HG03135 (cell line): Measurements from ENCODE around the gene CPED1.
"Not testable (repeated sequence)": the region's sequence is repeated elsewhere in the genome, so short reads cannot be mapped to it uniquely, and the experiment has no call there.

ENCODE experiments used
- ATAC-seq: cut with Tn5 transposase; IDR thresholded peaks from one replicate; pipeline ENCODE4 v1.9.1; 2021; ENCODE audit warnings: mild to moderate bottlenecking, moderate library complexity; ENCODE audit not compliant: unreplicated experiment

Gene CPED1

DNA sequence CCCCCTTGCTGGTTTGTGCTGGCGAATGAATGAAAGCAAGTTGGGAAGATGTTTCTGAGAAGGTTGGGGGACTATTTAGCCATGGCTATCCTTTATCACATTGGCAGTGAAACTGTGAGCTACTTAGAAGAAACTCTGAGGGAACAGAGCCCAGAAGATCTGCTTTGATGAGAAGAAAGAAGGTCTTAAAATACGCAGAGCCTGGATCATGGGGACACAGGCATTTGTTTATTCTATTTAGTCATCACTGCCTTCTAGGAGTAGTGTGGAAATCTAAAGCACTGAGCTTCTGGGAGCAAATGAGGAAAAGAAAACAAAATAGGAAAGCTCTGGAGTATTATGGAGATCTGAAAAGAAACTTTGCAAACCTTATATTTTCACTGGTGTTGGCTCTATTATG is 28.5 kb downstream of the CPED1 start:
- no peak for ATAC-seq

- no peak for ATAC-seq
Observed at GRCh38 chr7:121017586-121017985, 29.1 kb downstream of the CPED1 start.

DNA sequence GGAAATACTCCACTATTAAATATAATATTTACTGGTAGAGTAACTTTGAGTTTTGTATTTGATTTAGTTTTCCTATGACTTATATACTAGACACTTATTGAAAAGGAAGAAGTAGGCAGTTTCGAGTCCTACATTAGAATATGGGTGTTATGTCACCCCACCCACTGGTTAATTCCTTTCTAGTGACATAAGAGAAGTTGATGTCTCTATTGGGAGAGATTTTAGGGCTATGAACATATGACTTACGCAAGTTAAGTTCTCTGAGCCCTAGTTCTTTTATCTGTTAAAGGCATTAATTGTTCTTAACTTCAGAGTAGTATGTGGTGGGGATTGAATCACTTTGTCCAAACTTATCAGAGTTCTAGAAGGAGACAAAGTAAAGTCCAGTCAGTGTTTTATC is 30.5 kb downstream of the CPED1 start:
- no peak for ATAC-seq

DNA sequence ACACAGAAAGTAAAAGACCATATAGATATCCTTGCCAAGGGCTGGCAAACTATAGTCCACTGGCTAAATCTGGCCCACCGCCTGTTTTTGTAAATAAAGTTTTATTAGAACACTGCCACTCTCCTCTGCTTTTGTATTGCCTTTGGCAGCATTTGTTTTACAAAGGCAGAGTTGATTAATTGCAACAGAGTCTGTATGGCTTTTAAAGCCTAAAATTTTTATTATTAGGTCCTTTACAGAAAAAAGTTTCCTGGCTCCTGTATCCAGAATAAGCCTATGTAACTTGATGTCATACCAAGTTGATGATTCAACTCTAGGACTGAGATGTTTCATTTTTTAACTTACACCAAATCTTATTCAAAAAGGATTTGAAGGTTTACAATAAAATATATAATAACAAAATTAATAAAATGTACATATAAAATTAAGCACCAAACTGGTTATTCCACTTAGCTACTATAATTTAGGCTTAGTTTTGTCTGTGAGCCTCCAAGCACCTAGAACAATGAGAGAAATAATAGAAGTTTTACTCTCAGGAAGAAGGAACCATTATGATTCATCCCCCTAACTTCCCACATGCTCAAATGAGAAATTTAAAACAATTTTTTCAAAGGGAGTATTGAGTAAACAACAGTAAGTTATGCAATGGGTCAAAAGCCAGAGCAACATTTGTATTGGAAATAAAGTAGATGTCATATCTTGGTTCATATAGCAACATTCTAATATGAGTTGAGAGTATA is 31.9 kb downstream of the CPED1 start:
- no peak for ATAC-seq

DNA sequence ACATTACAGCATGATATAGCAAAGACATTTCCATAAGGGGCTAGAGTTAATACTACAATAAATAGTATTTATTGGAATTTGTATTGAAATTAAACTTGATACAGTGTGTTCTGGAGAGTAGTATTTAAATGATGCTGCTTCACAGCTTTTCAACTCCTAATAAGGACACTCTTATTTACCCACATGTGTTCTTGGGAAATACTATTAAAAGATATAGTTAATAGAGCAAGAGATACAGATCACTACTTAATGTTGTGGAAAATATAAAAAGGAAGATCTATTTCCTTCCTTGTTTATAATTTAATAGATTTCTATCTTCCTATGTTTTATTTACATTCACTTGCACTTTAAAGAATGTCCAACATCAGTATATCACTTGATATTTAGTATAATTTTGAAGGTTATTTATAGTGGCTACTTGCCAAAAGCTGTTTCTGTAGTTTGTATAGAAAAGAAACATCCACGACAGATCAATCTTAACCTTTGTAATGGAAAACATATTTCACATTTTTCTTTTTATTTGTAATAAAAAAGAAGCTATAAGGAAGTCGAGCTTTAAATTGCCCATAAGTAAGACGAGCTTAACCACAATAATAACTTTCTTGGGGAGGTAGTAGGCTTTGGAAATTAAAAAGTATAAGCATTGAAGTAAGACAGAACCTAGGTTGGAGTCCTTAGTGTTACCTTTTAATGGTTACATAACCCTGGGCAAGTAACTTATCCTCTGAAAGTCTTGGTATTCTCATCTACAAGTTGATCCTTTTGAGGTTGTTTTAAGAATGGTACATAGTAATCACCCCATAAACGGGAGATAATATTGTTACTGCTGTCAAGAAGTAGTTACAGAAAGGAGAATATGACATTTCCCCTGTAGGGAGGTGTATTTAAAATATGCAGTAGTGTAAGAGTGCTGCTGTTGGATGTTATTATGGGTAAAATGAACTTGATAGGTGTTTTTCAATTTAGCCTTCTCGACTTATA is 32.8 kb downstream of the CPED1 start:
- no peak for ATAC-seq

- no peak for ATAC-seq
Observed at GRCh38 chr7:121023194-121023593, 34.7 kb downstream of the CPED1 start.

- ATAC-seq, result no peak
Observed at GRCh38 chr7:121023683-121024511, 35.4 kb downstream of the CPED1 start.

DNA sequence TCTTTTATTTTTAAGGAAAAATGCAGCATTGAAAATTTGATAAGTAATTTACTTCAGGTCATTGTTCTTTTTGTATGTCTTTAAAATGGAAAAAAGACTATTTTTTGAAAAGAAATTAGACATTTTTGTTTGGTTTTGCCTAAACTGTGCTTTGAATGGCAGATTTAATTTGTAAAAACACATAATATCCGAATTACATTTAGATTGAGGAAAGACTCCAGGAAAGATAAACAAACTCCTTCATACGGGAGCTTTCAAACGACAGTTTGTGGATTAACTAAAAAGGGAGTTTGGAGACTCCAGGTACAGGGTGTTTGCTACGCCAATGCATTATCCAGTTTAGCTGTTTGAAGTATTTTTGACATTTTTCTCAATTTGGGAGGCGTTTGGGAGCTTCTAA is 36.1 kb downstream of the CPED1 start:
- no peak for ATAC-seq

- ATAC-seq, result no peak
Observed at GRCh38 chr7:121026159-121026558, 37.6 kb downstream of the CPED1 start.

GRCh38 chr7:121026577-121027111 is 38.1 kb downstream of the CPED1 start:
- no peak for ATAC-seq

DNA sequence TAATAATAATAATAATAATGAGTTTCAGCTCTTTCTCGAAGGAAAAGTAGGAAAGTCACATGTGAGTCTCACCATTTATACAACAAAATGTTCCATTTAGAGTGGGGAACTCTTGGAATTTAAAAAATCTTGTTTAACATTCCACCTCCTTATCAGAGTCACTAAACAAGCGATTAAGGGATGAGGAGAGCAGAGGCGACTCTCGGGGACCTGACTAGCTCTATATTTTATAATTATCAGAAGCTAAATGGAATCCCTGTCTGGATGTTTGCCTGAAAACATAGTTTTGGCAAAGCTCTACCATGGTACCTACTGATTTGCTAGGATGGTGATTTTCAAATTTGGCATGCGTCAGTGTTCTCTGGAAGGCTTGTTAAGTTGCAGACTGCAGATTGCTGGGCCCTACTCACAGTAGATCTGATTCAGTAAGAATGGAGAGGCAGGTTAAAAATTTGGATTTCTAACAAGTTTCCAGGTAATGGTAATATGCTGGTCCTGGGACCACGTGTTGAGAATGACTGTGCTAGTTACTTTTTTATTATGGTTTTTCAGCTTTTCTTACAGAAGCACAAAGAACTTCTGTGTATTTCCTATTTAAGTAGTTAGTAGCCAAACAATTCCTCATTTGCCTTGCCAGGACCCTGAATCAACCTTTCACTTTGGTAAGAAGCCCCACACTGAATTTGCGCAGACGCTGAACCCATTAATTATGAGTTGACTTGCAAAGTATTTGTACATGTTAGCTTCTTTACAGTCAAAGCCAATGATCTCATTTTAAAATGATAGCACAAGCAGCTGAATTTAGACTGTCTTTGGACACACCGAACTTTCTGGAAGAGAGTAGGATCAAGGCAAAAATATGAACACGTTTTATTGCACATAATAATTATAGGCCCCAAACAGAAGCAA is 39.5 kb downstream of the CPED1 start:
- no peak for ATAC-seq

DNA sequence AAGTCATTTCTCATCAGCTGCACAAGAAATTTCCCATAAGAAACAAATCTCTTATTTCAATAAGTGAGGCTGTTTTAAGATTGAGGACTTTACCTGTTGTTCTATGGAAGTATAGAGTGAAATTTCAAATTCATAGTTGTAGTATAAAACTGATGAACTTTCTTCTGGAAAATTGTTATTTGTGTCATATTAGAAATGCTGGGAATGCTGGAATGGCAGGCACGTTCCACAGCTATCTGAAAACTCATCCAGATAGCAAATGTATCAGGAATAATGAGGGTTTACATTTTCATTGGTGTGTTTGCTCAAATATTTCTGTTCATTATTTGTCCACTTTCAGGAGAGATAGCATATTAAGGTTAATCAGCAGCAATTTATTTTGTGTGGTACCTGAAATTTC is 40.8 kb downstream of the CPED1 start:
- no peak for ATAC-seq

- ATAC-seq, result no peak
Observed at GRCh38 chr7:121030308-121030707, 41.8 kb downstream of the CPED1 start.

- ATAC-seq, result no peak
Observed at GRCh38 chr7:121032645-121033460, 44.3 kb downstream of the CPED1 start.

DNA sequence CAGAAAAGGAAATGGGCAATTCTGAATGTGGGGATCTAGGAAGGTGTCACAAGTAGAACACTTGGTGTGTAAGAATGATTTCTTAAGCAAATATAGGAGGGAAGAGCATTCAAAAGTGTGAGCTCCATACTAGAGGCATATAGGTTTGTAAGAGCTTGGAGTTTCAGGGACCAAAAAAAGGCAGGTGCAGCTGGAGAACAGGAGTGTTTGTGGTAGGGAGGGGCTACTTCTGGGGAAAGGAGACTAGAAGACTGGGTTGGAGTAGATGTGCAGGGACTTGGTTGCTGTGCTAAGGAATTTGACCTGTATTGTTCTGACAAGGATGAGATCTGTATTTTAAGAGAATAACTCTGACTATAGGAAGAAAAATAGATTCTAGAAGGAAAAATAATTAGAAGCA is 46.4 kb downstream of the CPED1 start:
- ATAC-seq, result no peak

DNA sequence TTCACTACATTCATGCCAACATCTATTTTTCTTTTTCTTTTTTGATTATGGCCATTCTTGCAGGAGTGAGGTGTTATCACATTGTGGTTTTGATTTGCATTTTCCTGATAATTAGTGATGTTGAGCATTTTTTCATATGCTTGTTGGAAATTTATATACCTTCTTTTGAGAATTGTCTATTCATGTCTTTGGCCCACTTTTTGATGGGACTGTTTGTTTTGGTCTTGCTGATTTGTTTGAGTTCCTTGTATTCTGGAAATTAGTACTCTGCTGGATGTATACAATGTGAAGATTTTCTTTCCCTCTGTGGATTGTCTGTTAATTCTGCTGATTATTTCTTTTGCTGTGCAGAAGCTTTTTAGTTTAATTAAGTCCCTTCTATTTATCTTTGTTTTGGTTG is 48.3 kb downstream of the CPED1 start:
- ATAC-seq, result not testable (repeated sequence)

- ATAC-seq, result not testable (repeated sequence)
Observed at GRCh38 chr7:121037329-121037728, 48.8 kb downstream of the CPED1 start.

GRCh38 chr7:121037957-121038716 is 49.6 kb downstream of the CPED1 start:
- ATAC-seq, result no peak
